ENCODE measurements around the gene AKR1E2. TPM values are rescaled to one million over a fixed set of nuclear protein-coding genes. Genes with fewer than 3 reads are reported as not detected.

Gene AKR1E2
- total and polyA plus RNA-seq, 3 experiments from 2014 or later: 2.5 to 2.6 TPM; not detected in 1

- Histone ChIP-seq H3K4me1 (ENCODE audit: insufficient read depth, low read length) (no peaks in the 10 kb centered on the region), H3K9me3 (ENCODE audit: low read length) (no peaks in the 10 kb centered on the region), H3K4me3 (ENCODE audit: low read length) (no peak overlapping the region), H3K36me3 (ENCODE audit: insufficient read depth, low read length) (no peaks in the 10 kb centered on the region), H3K27me3 (ENCODE audit: insufficient read depth, low read length, poor library complexity, severe bottlenecking) (no peaks in the 10 kb centered on the region), H3K27ac (ENCODE audit: low read depth, low read length) (no peak overlapping the region)
- Mint-ChIP-seq H3K9me3 (peaks cover 0 to 2% (median 0%) of the 10 kb centered on the region in 5 donors), H3K27me3 (peaks cover 11 to 18% of the 10 kb centered on the region in 2 donors), H3K27ac (no peak overlapping the region), H3K4me1 (no peaks in the 10 kb centered on the region), H3K4me3 (no peak overlapping the region), H3K36me3 (no peaks in the 10 kb centered on the region)
- ChIA-PET POLR2A (no interaction called here), CTCF (no interaction called here)
- DNase-seq: no peak
Observed at GRCh38 chr10:4790045-4790444, 36.0 kb upstream of the AKR1E2 start.

- no peak overlapping the region for H3K4me3 ChIP-seq (ENCODE audit: low read length)
- no peak overlapping the region for H3K27ac Mint-ChIP-seq
- no peaks in the 10 kb centered on the region for H3K9me3 ChIP-seq (ENCODE audit: low read length)
- DNase-seq: no peak
- H3K9me3 Mint-ChIP-seq: peaks cover 0 to 3% (median 0%) of the 10 kb centered on the region in 5 donors
- POLR2A ChIA-PET: no interaction called here
- CTCF ChIA-PET: no interaction called here
- H3K4me1 Mint-ChIP-seq: no peaks in the 10 kb centered on the region
- H3K27me3 ChIP-seq (ENCODE audit: insufficient read depth, low read length, poor library complexity, severe bottlenecking): no peaks in the 10 kb centered on the region
- H3K36me3 Mint-ChIP-seq: no peaks in the 10 kb centered on the region
- H3K36me3 ChIP-seq (ENCODE audit: insufficient read depth, low read length): no peaks in the 10 kb centered on the region
- H3K4me3 Mint-ChIP-seq: no peak overlapping the region
- no peak overlapping the region for H3K27ac ChIP-seq (ENCODE audit: low read depth, low read length)
- no peaks in the 10 kb centered on the region for H3K4me1 ChIP-seq (ENCODE audit: insufficient read depth, low read length)
- peaks cover 6 to 12% of the 10 kb centered on the region in 2 donors for H3K27me3 Mint-ChIP-seq
Observed at GRCh38 chr10:4790922-4791321, 35.1 kb upstream of the AKR1E2 start.

- H3K27me3 ChIP-seq (ENCODE audit: insufficient read depth, low read length, poor library complexity, severe bottlenecking): no peaks in the 10 kb centered on the region
- ChIA-PET POLR2A (no interaction called here), CTCF (interaction anchor here (1.6 kb wide), 1 partner anchor 22 kb away, joined by 5 read pairs; no protein-coding TSS in a partner anchor)
- DNase-seq: no peak
- no peak overlapping the region for H3K4me3 ChIP-seq (ENCODE audit: low read length)
- Mint-ChIP-seq H3K4me3 (no peak overlapping the region), H3K36me3 (no peaks in the 10 kb centered on the region), H3K27me3 (peaks cover 6 to 19% of the 10 kb centered on the region in 2 donors), H3K27ac (no peak overlapping the region), H3K9me3 (peaks cover 0 to 3% (median 0%) of the 10 kb centered on the region in 5 donors), H3K4me1 (no peaks in the 10 kb centered on the region)
- H3K9me3 ChIP-seq (ENCODE audit: low read length): no peaks in the 10 kb centered on the region
- no peaks in the 10 kb centered on the region for H3K4me1 ChIP-seq (ENCODE audit: insufficient read depth, low read length)
- H3K36me3 ChIP-seq (ENCODE audit: insufficient read depth, low read length): no peaks in the 10 kb centered on the region
- H3K27ac ChIP-seq (ENCODE audit: low read depth, low read length): no peak overlapping the region
Observed at GRCh38 chr10:4792381-4792780, 33.6 kb upstream of the AKR1E2 start.

GRCh38 chr10:4801405-4801804, 24.6 kb upstream of the AKR1E2 start:
- H3K9me3 ChIP-seq (ENCODE audit: low read length): no peaks in the 10 kb centered on the region
- DNase-seq: no peak
- Mint-ChIP-seq H3K4me3 (no peak overlapping the region), H3K4me1 (no peaks in the 10 kb centered on the region), H3K27ac (no peak overlapping the region), H3K9me3 (no peaks in the 10 kb centered on the region), H3K36me3 (no peaks in the 10 kb centered on the region), H3K27me3 (peaks cover 14 to 46% of the 10 kb centered on the region in 2 donors)
- no peaks in the 10 kb centered on the region for H3K27me3 ChIP-seq (ENCODE audit: insufficient read depth, low read length, poor library complexity, severe bottlenecking)
- H3K36me3 ChIP-seq (ENCODE audit: insufficient read depth, low read length): no peaks in the 10 kb centered on the region
- H3K27ac ChIP-seq (ENCODE audit: low read depth, low read length): no peak overlapping the region
- POLR2A ChIA-PET: no interaction called here
- CTCF ChIA-PET: no interaction called here
- H3K4me3 ChIP-seq (ENCODE audit: low read length): no peak overlapping the region
- H3K4me1 ChIP-seq (ENCODE audit: insufficient read depth, low read length): no peaks in the 10 kb centered on the region

- H3K9me3 ChIP-seq (ENCODE audit: low read length): no peaks in the 10 kb centered on the region
- Mint-ChIP-seq H3K9me3 (no peaks in the 10 kb centered on the region), H3K4me3 (no peak overlapping the region), H3K36me3 (no peaks in the 10 kb centered on the region), H3K4me1 (no peaks in the 10 kb centered on the region), H3K27ac (no peak overlapping the region), H3K27me3 (peaks cover 14 to 32% of the 10 kb centered on the region in 2 donors)
- no peaks in the 10 kb centered on the region for H3K27me3 ChIP-seq (ENCODE audit: insufficient read depth, low read length, poor library complexity, severe bottlenecking)
- CTCF ChIA-PET: no interaction called here
- no peak overlapping the region for H3K4me3 ChIP-seq (ENCODE audit: low read length)
- DNase-seq: no peak
- no peaks in the 10 kb centered on the region for H3K4me1 ChIP-seq (ENCODE audit: insufficient read depth, low read length)
- no peak overlapping the region for H3K27ac ChIP-seq (ENCODE audit: low read depth, low read length)
- H3K36me3 ChIP-seq (ENCODE audit: insufficient read depth, low read length): no peaks in the 10 kb centered on the region
- POLR2A ChIA-PET: no interaction called here
Observed at GRCh38 chr10:4802711-4803487, 23.1 kb upstream of the AKR1E2 start.

GRCh38 chr10:4803822-4804221, 22.2 kb upstream of the AKR1E2 start:
- H3K4me1 Mint-ChIP-seq: no peaks in the 10 kb centered on the region
- no peaks in the 10 kb centered on the region for H3K36me3 Mint-ChIP-seq
- peaks cover 14 to 32% of the 10 kb centered on the region in 2 donors for H3K27me3 Mint-ChIP-seq
- H3K4me3 Mint-ChIP-seq: no peak overlapping the region
- H3K27ac Mint-ChIP-seq: no peak overlapping the region
- CTCF ChIA-PET: no interaction called here
- Histone ChIP-seq H3K4me1 (ENCODE audit: insufficient read depth, low read length) (no peaks in the 10 kb centered on the region), H3K27ac (ENCODE audit: low read depth, low read length) (no peak overlapping the region), H3K9me3 (ENCODE audit: low read length) (no peaks in the 10 kb centered on the region), H3K4me3 (ENCODE audit: low read length) (no peak overlapping the region), H3K27me3 (ENCODE audit: insufficient read depth, low read length, poor library complexity, severe bottlenecking) (no peaks in the 10 kb centered on the region), H3K36me3 (ENCODE audit: insufficient read depth, low read length) (no peaks in the 10 kb centered on the region)
- POLR2A ChIA-PET: no interaction called here
- H3K9me3 Mint-ChIP-seq: no peaks in the 10 kb centered on the region
- no peak for DNase-seq

GRCh38 chr10:4804465-4804864, 21.5 kb upstream of the AKR1E2 start:
- Histone ChIP-seq H3K4me3 (ENCODE audit: low read length) (no peak overlapping the region), H3K27ac (ENCODE audit: low read depth, low read length) (no peak overlapping the region), H3K9me3 (ENCODE audit: low read length) (no peaks in the 10 kb centered on the region), H3K4me1 (ENCODE audit: insufficient read depth, low read length) (no peaks in the 10 kb centered on the region), H3K36me3 (ENCODE audit: insufficient read depth, low read length) (no peaks in the 10 kb centered on the region), H3K27me3 (ENCODE audit: insufficient read depth, low read length, poor library complexity, severe bottlenecking) (no peaks in the 10 kb centered on the region)
- no peak overlapping the region for H3K4me3 Mint-ChIP-seq
- DNase-seq: no peak
- H3K27me3 Mint-ChIP-seq: peaks cover 14 to 30% of the 10 kb centered on the region in 2 donors
- H3K27ac Mint-ChIP-seq: no peak overlapping the region
- no peaks in the 10 kb centered on the region for H3K9me3 Mint-ChIP-seq
- ChIA-PET CTCF (no interaction called here), POLR2A (no interaction called here)
- H3K4me1 Mint-ChIP-seq: no peaks in the 10 kb centered on the region
- no peaks in the 10 kb centered on the region for H3K36me3 Mint-ChIP-seq

GRCh38 chr10:4806534-4806933, 19.5 kb upstream of the AKR1E2 start:
- no peak for DNase-seq
- CTCF ChIA-PET: no interaction called here
- Histone ChIP-seq H3K9me3 (ENCODE audit: low read length) (no peaks in the 10 kb centered on the region), H3K4me1 (ENCODE audit: insufficient read depth, low read length) (no peaks in the 10 kb centered on the region), H3K36me3 (ENCODE audit: insufficient read depth, low read length) (no peaks in the 10 kb centered on the region), H3K4me3 (ENCODE audit: low read length) (no peak overlapping the region), H3K27me3 (ENCODE audit: insufficient read depth, low read length, poor library complexity, severe bottlenecking) (no peaks in the 10 kb centered on the region), H3K27ac (ENCODE audit: low read depth, low read length) (no peak overlapping the region)
- Mint-ChIP-seq H3K4me1 (no peaks in the 10 kb centered on the region), H3K27me3 (peaks cover 10 to 36% of the 10 kb centered on the region in 2 donors), H3K27ac (no peak overlapping the region), H3K36me3 (no peaks in the 10 kb centered on the region), H3K9me3 (no peaks in the 10 kb centered on the region), H3K4me3 (no peak overlapping the region)
- POLR2A ChIA-PET: no interaction called here
